PC-3 (cell line): ENCODE data around the gene RNF126. TPM values are rescaled to one million over a fixed set of nuclear protein-coding genes. Genes with fewer than 3 reads are reported as not detected.

ENCODE experiments used
- ATAC-seq: fragments of 200-7000 bp; cut with Tn5 transposase; 2 replicates; pipeline ENCODE4 v1.9.1; 2020; ENCODE audit warnings: mild to moderate bottlenecking, moderate library complexity
- BruUV-seq: library from RNA; stranded (reverse); fragments of 400-500 nt; replicated peaks from 2 replicates; lab custom pipeline; 2021; lab: Mats Ljungman, UMichigan
- CTCF ChIA-PET: fragments of 300-600 bp; sonication (Branson Sonifier 250); formaldehyde crosslinking; loops from one replicate; lab custom pipeline; 2022; ENCODE audit warnings: antibody characterized with exemption; lab: Charles Lee
- POLR2A ChIA-PET: fragments of 300-600 bp; sonication (Branson Sonifier 250); formaldehyde crosslinking; loops from one replicate; lab custom pipeline; 2022; ENCODE audit warnings: antibody characterized with exemption; ENCODE audit not compliant: unreplicated experiment; lab: Charles Lee
- DNase-seq: peaks from one replicate; pipeline ENCODE4 v3.0.0-alpha.2; 2015
- H2AFZ ChIP-seq: fragments of 300-600 bp; sonication (generic); 2 replicates; pipeline ENCODE4 v1.6.0; 2016; ENCODE audit warnings: antibody characterized with exemption, low read length
- H3F3A ChIP-seq: fragments of 300-600 bp; sonication (generic); one replicate; pipeline ENCODE4 v1.6.0; 2017; ENCODE audit warnings: antibody characterized with exemption, low read length, control low read depth, mild to moderate bottlenecking; ENCODE audit not compliant: unreplicated experiment
- H3K27ac ChIP-seq: fragments of 300-600 bp; sonication (generic); 2 replicates; pipeline ENCODE4 v1.5.1; 2016; ENCODE audit warnings: mild to moderate bottlenecking, low read length
- H3K27me3 ChIP-seq: fragments of 300-600 bp; sonication (generic); 2 replicates; pipeline ENCODE4 v1.6.1; 2016; ENCODE audit warnings: low read length, mixed read lengths
- H3K36me3 ChIP-seq: fragments of 300-600 bp; sonication (generic); 2 replicates; pipeline ENCODE4 v1.6.1; 2016; ENCODE audit warnings: low read depth, mixed run types, low read length, mixed read lengths
- H3K4me1 ChIP-seq: fragments of 300-600 bp; sonication (generic); 2 replicates; pipeline ENCODE4 v1.5.1; 2016; ENCODE audit warnings: low read length; ENCODE audit not compliant: insufficient read depth
- H3K4me2 ChIP-seq: fragments of 300-600 bp; sonication (generic); 2 replicates; pipeline ENCODE4 v1.6.0; 2016; ENCODE audit warnings: low read length
- H3K4me3 ChIP-seq: fragments of 300-600 bp; sonication (generic); 2 replicates; pipeline ENCODE4 v1.5.1; 2016; ENCODE audit warnings: mild to moderate bottlenecking, low read length, mixed read lengths
- H3K79me2 ChIP-seq: fragments of 300-600 bp; sonication (generic); 2 replicates; pipeline ENCODE4 v1.6.1; 2017; ENCODE audit warnings: low read length, mixed read lengths
- H3K9ac ChIP-seq: fragments of 300-600 bp; sonication (generic); 2 replicates; pipeline ENCODE4 v1.6.0; 2016; ENCODE audit warnings: mild to moderate bottlenecking, low read length
- H3K9me2 ChIP-seq: fragments of 300-600 bp; sonication (generic); replicated peaks from 2 replicates; pipeline ENCODE4 v1.6.1; 2016; ENCODE audit warnings: mixed run types, low read length, mixed read lengths
- H3K9me3 ChIP-seq: fragments of 300-600 bp; sonication (generic); 2 replicates; pipeline ENCODE4 v1.6.1; 2016; ENCODE audit warnings: low read length, mixed read lengths
- H4K20me1 ChIP-seq: fragments of 300-600 bp; sonication (generic); 2 replicates; pipeline ENCODE4 v1.6.1; 2016; ENCODE audit warnings: low read length, mixed read lengths
- CTCF ChIP-seq: fragments of 300-600 bp; sonication (generic); conservative IDR thresholded peaks from 2 replicates; pipeline ENCODE4 v1.5.1; 2017; ENCODE audit warnings: antibody characterized with exemption, low read depth, mild to moderate bottlenecking, low read length
- EZH2 ChIP-seq: fragments of 300-600 bp; sonication (generic); IDR thresholded peaks from one replicate; pipeline ENCODE4 v1.6.1; 2017; ENCODE audit warnings: antibody characterized with exemption, mild to moderate bottlenecking, low read length; ENCODE audit not compliant: unreplicated experiment
- EZH2phosphoT487 ChIP-seq: fragments of 300-600 bp; sonication (generic); IDR thresholded peaks from 2 replicates; pipeline ENCODE4 v1.6.1; 2018; ENCODE audit warnings: mild to moderate bottlenecking, antibody characterized with exemption, low read length, borderline replicate concordance
- intact Hi-C: fragments of 100-400 bp; cut with micrococcal nuclease; formaldehyde crosslinking; loops from 2 replicates; pipeline ENCODE4 v1.9.0; 2023
- total RNA-seq: library from RNA; depleted of rRNA; stranded (reverse); fragments of >200 nt; gene quantifications from 2 replicates; pipeline ENCODE4 v1.2.3, GENCODE V29; 2014

The RNF126 gene
- total RNA-seq, 1 experiment from 2014 or later: 86.4 TPM

GRCh38 chr19:642767-643727 lies 20.0 kb downstream of the RNF126 start:
- no TSS peak for BruUV-seq
- Histone ChIP-seq H3K27me3 (no peaks in the 10 kb centered on the region), H3K9me2 (no peaks in the 10 kb centered on the region), H4K20me1 (no peaks in the 10 kb centered on the region), H3K4me2 (no peak overlapping the region), H3K79me2 (no peaks in the 10 kb centered on the region), H3K4me1 (no peaks in the 10 kb centered on the region), H3K27ac (no peak overlapping the region), H3K4me3 (no peak overlapping the region), H3K9ac (no peak overlapping the region), H3K36me3 (no peaks in the 10 kb centered on the region), H2AFZ (no peak overlapping the region), H3F3A (no peaks in the 10 kb centered on the region), H3K9me3 (no peaks in the 10 kb centered on the region)
- DNase-seq (no peak), ATAC-seq (no peak)
- POLR2A ChIA-PET: no interaction called here
- CTCF ChIA-PET: no interaction called here
- TF ChIP-seq EZH2phosphoT487: no peak
- no peak for TF ChIP-seq CTCF
- no peak for TF ChIP-seq EZH2
- intact Hi-C loops: no loop called here

DNA sequence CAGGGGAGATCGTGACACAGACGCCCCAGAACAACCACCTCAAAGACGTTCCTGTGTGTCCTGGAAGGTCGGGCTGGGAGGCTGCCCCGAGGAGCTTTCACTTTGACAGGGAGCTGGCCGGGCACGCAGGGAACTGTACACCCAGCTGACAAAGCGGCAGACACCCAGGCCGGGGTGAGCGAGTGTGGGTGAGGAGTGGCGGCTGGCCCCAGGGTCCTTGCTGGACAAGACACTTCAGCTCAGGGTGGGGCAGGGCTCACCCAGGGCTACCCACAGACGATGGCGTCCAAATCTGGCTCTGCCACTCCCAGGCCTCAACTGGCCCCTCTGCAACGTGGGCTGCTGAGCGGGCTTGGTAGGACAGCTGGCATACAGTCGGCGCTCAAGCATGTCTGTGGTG lies 21.3 kb downstream of the RNF126 start:
- no TSS peak for BruUV-seq
- no peak for ATAC-seq

More for the DNA sequence above, 21.3 kb downstream of the RNF126 start:
- no peak for TF ChIP-seq CTCF
- TF ChIP-seq EZH2phosphoT487: no peak
- TF ChIP-seq EZH2: no peak
- H3K4me3 ChIP-seq: no peak overlapping the region
- H3K79me2 ChIP-seq: no peaks in the 10 kb centered on the region
- DNase-seq: no peak
- H3K27me3 ChIP-seq: no peaks in the 10 kb centered on the region
- H3K4me2 ChIP-seq: no peak overlapping the region
- POLR2A ChIA-PET: no interaction called here
- H4K20me1 ChIP-seq: no peaks in the 10 kb centered on the region
- no peaks in the 10 kb centered on the region for H3K9me3 ChIP-seq
- intact Hi-C loops: no loop called here
- no peaks in the 10 kb centered on the region for H3K9me2 ChIP-seq
- H3K27ac ChIP-seq: no peak overlapping the region
- no peaks in the 10 kb centered on the region for H3K4me1 ChIP-seq
- no peak overlapping the region for H2AFZ ChIP-seq
- H3K36me3 ChIP-seq: no peaks in the 10 kb centered on the region
- H3K9ac ChIP-seq: no peak overlapping the region
- no peaks in the 10 kb centered on the region for H3F3A ChIP-seq
- CTCF ChIA-PET: no interaction called here
